SKM-1 (cell line): Measurements from ENCODE around the gene GHRL.
A peak's percentile ranks its signal among the peaks of the same experiment; 100 is the strongest.

Experiments used
- DNase-seq: peaks from one replicate; lab custom pipeline; 2025; ENCODE audit not compliant: unreplicated experiment; lab: John Stamatoyannopoulos, UW

The GHRL gene

GRCh38 chr3:10248184-10248983 is 44.4 kb downstream of the GHRL start, which contains the start of gene TATDN2:
TSS of gene TATDN2 (plus strand) at chr3:10248459. CDS start at chr3:10249201, 742 bp downstream.
- DNase-seq, result peak; percentile 89

- no peak for DNase-seq
Measured at GRCh38 chr3:10247679-10248183, 45.0 kb downstream of the GHRL start.

GRCh38 chr3:10245081-10245712 is 47.5 kb downstream of the GHRL start:
- no peak for DNase-seq

GRCh38 chr3:10244009-10244408 is 48.7 kb downstream of the GHRL start:
- DNase-seq, result no peak

GRCh38 chr3:10242182-10243065 is 50.3 kb downstream of the GHRL start:
- peak; percentile 76 for DNase-seq

GRCh38 chr3:10240799-10241198 is 51.9 kb downstream of the GHRL start:
- DNase-seq, result no peak

- DNase-seq, result no peak
Measured at GRCh38 chr3:10238345-10239183, 54.2 kb downstream of the GHRL start.
